Measurements from ENCODE around the gene CLEC1A.

The CLEC1A gene

GRCh38 chr12:10098791-10099190, at the start of gene CLEC1A:
CLEC1A (minus strand) TSS chr12:10098985; CDS start chr12:10098922, 63 bp downstream.
- DNase-seq (ENCODE audit: low read depth in 2 of 2) = no peak

- DNase-seq (ENCODE audit: low read depth in 2 of 2) = no peak
Measured at GRCh38 chr12:10147714-10148403, 49.1 kb upstream of the CLEC1A start.

- DNase-seq (ENCODE audit: low read depth in 2 of 2) = no peak
Measured at GRCh38 chr12:10142976-10143589, 44.3 kb upstream of the CLEC1A start.

- DNase-seq (ENCODE audit: low read depth in 2 of 2) = peak in 1 of 2 experiments; percentile 17
Measured at GRCh38 chr12:10140001-10140400, 41.2 kb upstream of the CLEC1A start.

GRCh38 chr12:10136637-10137205, 37.9 kb upstream of the CLEC1A start:
- DNase-seq (ENCODE audit: low read depth in 2 of 2) = no peak

- no peak for DNase-seq (ENCODE audit: low read depth in 2 of 2)
Measured at GRCh38 chr12:10135126-10135525, 36.3 kb upstream of the CLEC1A start.

GRCh38 chr12:10132850-10133370, 34.1 kb upstream of the CLEC1A start:
- no peak for DNase-seq (ENCODE audit: low read depth in 2 of 2)

GRCh38 chr12:10131111-10131690, 32.4 kb upstream of the CLEC1A start:
- DNase-seq (ENCODE audit: low read depth in 2 of 2) = no peak

- no peak for DNase-seq (ENCODE audit: low read depth in 2 of 2)
Measured at GRCh38 chr12:10130042-10130441, 31.3 kb upstream of the CLEC1A start, which contains the start of gene CLEC7A. CLEC7A (minus strand) TSS chr12:10130199; CDS start chr12:10130082, 117 bp downstream.

GRCh38 chr12:10128687-10129086, 29.9 kb upstream of the CLEC1A start:
- no peak for DNase-seq (ENCODE audit: low read depth in 2 of 2)

- DNase-seq (ENCODE audit: low read depth in 2 of 2) = no peak
Measured at GRCh38 chr12:10126413-10126812, 27.6 kb upstream of the CLEC1A start.

GRCh38 chr12:10122689-10123088, 23.9 kb upstream of the CLEC1A start:
- no peak for DNase-seq (ENCODE audit: low read depth in 2 of 2)

GRCh38 chr12:10121278-10121677, 22.5 kb upstream of the CLEC1A start:
- no peak for DNase-seq (ENCODE audit: low read depth in 2 of 2)

GRCh38 chr12:10119066-10119465, 20.3 kb upstream of the CLEC1A start:
- no peak for DNase-seq (ENCODE audit: low read depth in 2 of 2)

- no peak for DNase-seq (ENCODE audit: low read depth in 2 of 2)
Measured at GRCh38 chr12:10115890-10116289, 17.1 kb upstream of the CLEC1A start.

GRCh38 chr12:10115311-10115710, 16.5 kb upstream of the CLEC1A start:
- DNase-seq (ENCODE audit: low read depth in 2 of 2) = no peak

- DNase-seq (ENCODE audit: low read depth in 2 of 2) = no peak
Measured at GRCh38 chr12:10113920-10114319, 15.1 kb upstream of the CLEC1A start.

- DNase-seq (ENCODE audit: low read depth in 2 of 2) = no peak
Measured at GRCh38 chr12:10113075-10113474, 14.3 kb upstream of the CLEC1A start.

- no peak for DNase-seq (ENCODE audit: low read depth in 2 of 2)
Measured at GRCh38 chr12:10111451-10111850, 12.7 kb upstream of the CLEC1A start.

GRCh38 chr12:10110256-10110844, 11.6 kb upstream of the CLEC1A start:
- no peak for DNase-seq (ENCODE audit: low read depth in 2 of 2)

GRCh38 chr12:10102322-10102721, 3.5 kb upstream of the CLEC1A start:
- no peak for DNase-seq (ENCODE audit: low read depth in 2 of 2)

GRCh38 chr12:10101648-10102220, 2.9 kb upstream of the CLEC1A start:
- no peak for DNase-seq (ENCODE audit: low read depth in 2 of 2)

Data from fibroblast of skin of left biceps (primary cell).